Ascending aorta (tissue), 2 donors: Measurements from ENCODE around the gene PSMA1. TPM values are rescaled to one million over a fixed set of nuclear protein-coding genes. Genes with fewer than 3 reads are reported as not detected.
"Not testable (repeated sequence)": the region's sequence is repeated elsewhere in the genome, so short reads cannot be mapped to it uniquely, and the experiment has no call there.

Experiments used
- DNase-seq, 2 donors: peaks; one replicate each; pipeline ENCODE4 v3.0.0-alpha.2; 2019; ENCODE audit warnings: low spot score in 2 of 2
- H3K27ac ChIP-seq, 2 donors: fragments of 200-600 bp; sonication (generic); one replicate each; pipeline ENCODE4 v1.5.1; 2016 to 2017; ENCODE audit warnings: mild to moderate bottlenecking in 1 of 2
- H3K27me3 ChIP-seq: fragments of 200-600 bp; sonication (generic); one replicate; pipeline ENCODE4 v1.5.1; 2017
- H3K36me3 ChIP-seq, 2 donors: fragments of 200-600 bp; sonication (generic); one replicate each; pipeline ENCODE4 v1.5.1; 2016
- H3K4me1 ChIP-seq, 2 donors: fragments of 200-600 bp; sonication (generic); one replicate each; pipeline ENCODE4 v1.5.1; 2016 to 2017; ENCODE audit warnings: mild to moderate bottlenecking in 1 of 2
- H3K4me3 ChIP-seq, 2 donors: fragments of 200-600 bp; sonication (generic); one replicate each; pipeline ENCODE4 v1.5.1; 2016 to 2017; ENCODE audit warnings: mild to moderate bottlenecking in 1 of 2
- H3K9me3 ChIP-seq, 2 donors: fragments of 200-600 bp; sonication (generic); one replicate each; pipeline ENCODE4 v1.5.1; 2016
- CTCF ChIP-seq, 3 experiments: fragments of 200-600 bp in 2 of 3; fragments of 450-650 bp in 1 of 3; sonication (generic) in 2 of 3; IDR thresholded peaks; one replicate each; pipeline ENCODE4 v1.5.1; 2016 to 2019; ENCODE audit warnings: antibody characterized with exemption in 3 of 3, mild to moderate bottlenecking in 1 of 3, moderate library complexity in 1 of 3
- intact Hi-C: fragments of 100-400 bp; cut with DNase I; formaldehyde crosslinking; loops from one replicate; pipeline ENCODE4 v1.15.1; 2023
- total RNA-seq: library from RNA; depleted of rRNA; stranded (reverse); fragments of >200 nt; gene quantifications from one replicate; pipeline ENCODE4 v1.1.0, GENCODE V29; 2016

PSMA1 gene
- total RNA-seq, 1 donor from 2014 or later = 42.5 TPM

GRCh38 chr11:14539982-14540421, 19.8 kb upstream of the PSMA1 start:
- no peak for DNase-seq
- peaks cover 3 to 30% of the 10 kb centered on the region in 2 donors for H3K4me1 ChIP-seq
- no peak for TF ChIP-seq CTCF (IDR thresholded peaks at IDR 0.05)
- no peaks in the 10 kb centered on the region for H3K36me3 ChIP-seq
- H3K4me3 ChIP-seq = peak overlapping the region in 1 of 2 donors; percentile 45
- intact Hi-C loops = loop anchor here (1.0 to 5.0 kb wide), 2 partner anchors 20 to 352 kb away; partner anchors contain the start of genes CYP2R1 and PSMA1
- no peaks in the 10 kb centered on the region for H3K9me3 ChIP-seq
- no peaks in the 10 kb centered on the region for H3K27me3 ChIP-seq
- peak overlapping the region; percentile 85 to 90 for H3K27ac ChIP-seq

GRCh38 chr11:14538926-14539554, 18.9 kb upstream of the PSMA1 start:
- DNase-seq = no peak
- Histone ChIP-seq H3K27ac (peak overlapping the region; percentile 85 to 90), H3K4me1 (peaks cover 3 to 30% of the 10 kb centered on the region in 2 donors), H3K36me3 (no peaks in the 10 kb centered on the region), H3K27me3 (no peaks in the 10 kb centered on the region), H3K4me3 (peak overlapping the region in 1 of 2 donors; percentile 45), H3K9me3 (no peaks in the 10 kb centered on the region)
- no peak for TF ChIP-seq CTCF (IDR thresholded peaks at IDR 0.05)
- intact Hi-C loops = loop anchor here (1.0 kb wide), 1 partner anchor 19 kb away; the partner anchor contains the start of gene PSMA1

GRCh38 chr11:14538271-14538925, 18.2 kb upstream of the PSMA1 start:
- H3K27ac ChIP-seq = peak overlapping the region; percentile 85 to 90
- H3K9me3 ChIP-seq = no peaks in the 10 kb centered on the region
- H3K36me3 ChIP-seq = no peaks in the 10 kb centered on the region
- H3K4me3 ChIP-seq = peak overlapping the region in 1 of 2 donors; percentile 45
- intact Hi-C loops = no loop called here
- TF ChIP-seq CTCF (IDR thresholded peaks at IDR 0.05) = no peak
- DNase-seq = no peak
- H3K27me3 ChIP-seq = no peaks in the 10 kb centered on the region
- peaks cover 3 to 30% of the 10 kb centered on the region in 2 donors for H3K4me1 ChIP-seq

- Histone ChIP-seq H3K9me3 (no peaks in the 10 kb centered on the region), H3K4me3 (no peak overlapping the region), H3K4me1 (peaks cover 3 to 30% of the 10 kb centered on the region in 2 donors), H3K36me3 (no peaks in the 10 kb centered on the region), H3K27me3 (no peaks in the 10 kb centered on the region), H3K27ac (peak overlapping the region; percentile 85 to 90)
- intact Hi-C loops = loop anchor here (1.0 to 2.0 kb wide), 2 partner anchors 107 to 368 kb away; no protein-coding TSS in a partner anchor
- peak; percentile 27 to 87 (median 79) for TF ChIP-seq CTCF (IDR thresholded peaks at IDR 0.05)
- DNase-seq = no peak
These were observed 17.0 kb upstream of the PSMA1 start for GRCh38 chr11:14537134-14537599.

GRCh38 chr11:14535166-14535565, 15.0 kb upstream of the PSMA1 start:
- intact Hi-C loops, H3K27me3 ChIP-seq, DNase-seq, H3K27ac ChIP-seq, H3K36me3 ChIP-seq, H3K9me3 ChIP-seq, H3K4me3 ChIP-seq: not testable (repeated sequence)
- H3K4me1 ChIP-seq = peaks cover 3 to 18% of the 10 kb centered on the region in 2 donors

- intact Hi-C loops = no loop called here
- Histone ChIP-seq H3K4me1 (no peaks in the 10 kb centered on the region), H3K4me3 (no peak overlapping the region), H3K27me3 (no peaks in the 10 kb centered on the region), H3K27ac (no peak overlapping the region), H3K9me3 (no peaks in the 10 kb centered on the region), H3K36me3 (no peaks in the 10 kb centered on the region)
- TF ChIP-seq CTCF (IDR thresholded peaks at IDR 0.05) = no peak
- DNase-seq = no peak
These were observed 9.8 kb upstream of the PSMA1 start for GRCh38 chr11:14529951-14530350.
